ELR (cell line): ENCODE measurements around the gene HID1.
"Not testable (repeated sequence)": the region's sequence is repeated elsewhere in the genome, so short reads cannot be mapped to it uniquely, and the experiment has no call there.

ENCODE experiments used
- DNase-seq: peaks from one replicate; pipeline ENCODE4 v3.0.0-alpha.2; 2015; ENCODE audit warnings: low read depth

The HID1 gene

DNA sequence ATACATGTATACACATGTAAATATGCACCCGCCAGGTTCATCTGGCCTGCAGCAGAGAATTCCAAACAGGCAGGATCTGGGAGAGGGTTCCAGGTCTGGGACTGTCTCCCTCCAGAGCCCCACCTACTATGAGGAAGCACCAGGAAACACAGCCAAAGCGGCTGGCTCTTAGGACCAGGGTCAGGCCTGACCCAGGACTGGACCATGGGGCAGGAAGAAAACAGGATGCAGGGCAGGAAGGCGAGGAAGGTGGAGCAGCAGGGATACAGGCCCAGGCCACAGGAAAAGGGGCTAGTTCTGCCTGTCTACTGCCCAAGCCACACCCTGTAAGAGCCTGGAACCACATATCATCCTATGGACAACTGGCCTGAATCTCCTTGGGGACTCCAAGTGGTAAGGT, 2.2 kb downstream of the HID1 start:
- no peak for DNase-seq

DNA sequence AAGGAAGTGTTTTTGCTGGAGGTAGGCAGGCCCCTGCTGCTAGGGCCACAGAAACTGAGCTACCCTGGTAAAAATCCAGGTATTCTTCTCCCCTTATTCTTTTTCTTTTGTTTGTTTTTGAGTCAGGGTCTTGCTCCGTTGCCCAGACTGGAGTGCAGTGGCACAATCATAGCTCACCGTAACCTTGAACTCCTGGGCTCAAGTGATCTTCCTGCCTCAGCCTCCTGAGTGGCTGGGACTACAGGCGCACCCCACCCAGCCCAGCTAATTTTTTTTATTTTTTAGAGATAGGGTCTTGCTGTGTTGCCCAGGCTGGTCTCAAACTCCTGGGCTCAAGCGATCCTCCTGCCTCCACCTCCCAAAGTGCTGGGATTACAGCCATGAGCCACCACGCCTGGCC, 3.1 kb downstream of the HID1 start:
- not testable (repeated sequence) for DNase-seq

DNA sequence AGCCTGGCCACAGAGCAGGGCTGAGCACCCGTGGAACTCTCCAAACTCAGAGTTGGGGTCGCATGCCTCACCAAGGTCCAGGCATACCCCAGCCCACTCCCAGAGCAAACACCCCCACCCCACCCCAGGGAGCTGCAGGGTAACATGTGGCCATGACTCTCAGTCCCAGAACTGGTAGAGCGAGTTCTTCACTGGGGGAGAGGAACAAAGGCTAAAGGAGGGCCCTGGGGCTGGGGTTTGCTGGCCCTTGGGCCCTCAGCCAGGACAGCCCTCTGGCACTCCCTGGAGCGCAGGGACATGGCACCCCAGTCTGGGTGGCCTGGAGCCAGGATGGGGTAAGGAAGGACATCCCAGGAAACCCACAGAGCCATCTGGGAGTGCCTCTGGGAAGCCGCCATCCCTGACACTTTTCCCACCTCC, 4.2 kb downstream of the HID1 start:
- DNase-seq = no peak

DNA sequence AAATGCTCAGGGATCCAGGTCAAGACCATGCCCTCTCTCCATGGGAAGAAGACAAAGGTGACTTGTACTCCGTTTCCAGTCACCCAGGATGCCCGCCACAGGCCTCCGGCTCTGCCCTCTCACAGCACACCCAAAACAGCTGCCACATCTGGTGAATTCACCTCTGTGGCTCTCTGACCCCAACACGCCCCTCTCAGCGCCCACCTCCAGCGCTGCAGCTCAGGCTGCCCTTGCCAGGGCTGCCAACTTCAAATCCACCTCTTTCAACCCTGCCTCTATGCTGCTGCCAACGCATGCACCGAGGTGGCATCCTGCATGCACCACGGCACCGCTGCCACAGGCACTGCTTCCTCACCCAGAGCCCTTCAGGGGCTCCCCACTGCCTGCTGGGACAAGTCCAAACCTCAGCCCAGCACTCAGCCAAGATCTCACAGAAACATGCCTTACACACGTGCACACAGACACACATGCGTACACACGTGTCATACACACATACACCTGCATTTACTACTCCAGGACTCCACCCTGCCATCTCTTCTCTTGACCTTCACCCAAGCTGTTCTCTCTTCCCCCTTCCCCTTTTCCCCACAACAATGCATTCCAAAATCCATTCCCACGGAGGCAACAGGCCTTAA, 7.5 kb downstream of the HID1 start:
- DNase-seq = no peak

DNA sequence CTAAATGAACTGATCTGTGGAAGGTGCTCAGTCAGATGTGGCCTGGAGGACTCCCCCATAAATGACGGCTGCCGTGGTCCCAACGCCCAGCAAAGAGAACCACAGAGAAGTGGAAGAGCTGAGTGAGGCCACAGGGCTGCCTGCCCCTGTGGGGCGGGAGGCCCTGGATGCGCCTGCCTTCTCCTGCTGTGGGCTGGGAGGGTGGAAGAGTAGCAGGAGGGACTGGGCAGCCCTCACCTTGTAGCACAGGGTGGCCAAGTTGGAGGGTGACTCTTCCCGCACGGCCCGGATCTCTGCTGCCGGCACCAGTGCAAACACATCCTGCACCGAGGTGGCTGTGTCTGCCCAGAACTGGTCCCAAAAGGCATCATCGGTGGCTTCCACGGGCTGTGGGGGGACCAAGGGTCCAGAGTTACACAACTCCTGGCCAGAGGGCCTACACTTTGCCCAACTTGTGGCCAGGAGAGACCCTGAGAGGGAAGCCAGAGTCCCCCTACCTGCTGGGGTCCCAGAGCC, 8.3 kb downstream of the HID1 start:
- DNase-seq = no peak

DNA sequence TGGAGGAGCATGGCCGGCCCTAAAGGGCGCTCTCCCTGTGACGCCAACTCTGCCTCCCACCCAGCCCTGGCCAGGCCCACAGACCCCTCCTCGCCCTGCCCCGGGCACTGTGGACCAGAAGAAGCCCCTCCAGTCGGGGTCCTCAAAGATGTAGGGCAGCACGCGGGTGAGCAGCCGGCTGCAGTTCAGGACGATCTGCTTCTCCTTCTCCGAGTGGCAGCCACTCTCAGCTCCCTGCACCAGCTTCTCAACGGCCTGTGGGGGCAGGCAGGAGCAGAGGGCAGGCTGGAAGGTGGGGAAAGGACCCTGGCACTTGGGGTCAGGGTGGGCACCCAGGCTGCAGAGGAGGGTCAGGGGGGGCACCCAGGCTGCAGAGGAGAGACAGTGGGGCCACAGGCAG, 8.9 kb downstream of the HID1 start:
- no peak for DNase-seq

DNA sequence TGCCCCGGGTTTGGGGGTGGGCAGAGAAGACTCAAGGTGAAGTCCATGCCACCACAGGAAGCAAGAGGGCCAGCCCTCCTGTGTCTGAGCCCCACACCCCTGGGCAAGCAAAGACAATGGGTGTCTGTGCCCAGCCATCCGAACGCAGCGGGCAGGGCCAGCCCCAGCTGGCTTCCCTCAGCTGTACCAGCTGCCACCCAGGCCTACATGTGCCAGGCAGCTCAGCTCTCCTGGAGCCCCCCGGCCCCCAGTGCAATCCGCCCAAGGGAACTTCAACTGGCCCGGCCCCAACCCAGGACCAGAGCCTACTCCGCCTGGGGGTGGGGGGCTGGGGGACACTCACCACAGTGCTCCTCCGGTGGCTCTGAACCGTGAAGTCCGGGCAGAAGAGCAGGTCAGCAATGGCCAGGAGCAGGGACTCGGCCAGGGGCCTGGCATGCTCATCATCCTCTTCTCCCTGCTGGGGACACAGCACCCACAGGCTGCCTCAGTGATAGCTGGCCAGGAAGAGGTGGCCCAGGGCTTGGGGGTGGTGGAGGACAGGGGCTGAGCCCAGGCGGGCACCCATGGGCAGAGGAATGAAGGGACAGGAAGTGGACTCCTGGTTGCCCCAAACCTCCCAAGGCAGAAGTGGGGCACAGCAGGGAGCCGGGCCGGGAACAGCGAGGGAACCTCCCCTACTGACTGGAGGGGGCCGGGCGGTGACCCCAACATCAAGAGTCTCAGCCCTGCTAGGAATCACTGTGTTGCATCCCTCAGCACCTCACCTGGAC, 9.8 kb downstream of the HID1 start:
- no peak for DNase-seq

DNA sequence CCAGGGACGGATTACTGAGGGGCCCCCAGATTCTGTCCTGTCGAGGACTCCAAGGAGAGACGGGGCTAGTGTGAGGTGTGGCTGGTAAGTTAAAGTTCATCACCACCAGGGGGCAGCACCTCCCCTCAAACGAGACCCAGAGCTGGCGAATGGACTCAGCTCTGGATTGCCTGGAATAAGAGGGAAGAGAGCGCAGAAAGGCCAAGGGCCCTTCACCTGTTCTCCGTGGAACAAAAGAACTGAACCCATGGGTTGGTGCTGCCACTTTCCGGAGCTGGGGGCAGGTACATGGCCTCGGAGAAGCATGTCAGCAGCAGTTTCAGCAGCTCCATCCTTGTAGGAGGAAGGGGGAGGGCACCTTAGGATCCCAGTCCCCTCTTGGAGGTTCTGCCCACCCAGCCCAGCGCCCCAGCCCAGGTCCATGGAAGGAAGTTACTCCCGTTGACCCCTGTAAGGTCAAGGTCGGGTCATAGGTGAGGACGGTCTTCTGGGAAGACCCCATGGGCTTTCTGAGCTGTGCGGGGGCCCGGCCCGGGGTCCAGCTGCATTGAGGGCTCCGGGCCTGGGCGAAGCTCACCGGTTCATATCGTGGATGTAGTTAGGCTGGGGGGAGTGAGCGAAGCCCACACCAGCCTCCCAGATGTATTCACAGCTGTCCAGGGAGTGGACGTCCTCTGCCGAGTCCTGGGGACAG, 10.8 kb downstream of the HID1 start:
- DNase-seq = peak; percentile 92

DNA sequence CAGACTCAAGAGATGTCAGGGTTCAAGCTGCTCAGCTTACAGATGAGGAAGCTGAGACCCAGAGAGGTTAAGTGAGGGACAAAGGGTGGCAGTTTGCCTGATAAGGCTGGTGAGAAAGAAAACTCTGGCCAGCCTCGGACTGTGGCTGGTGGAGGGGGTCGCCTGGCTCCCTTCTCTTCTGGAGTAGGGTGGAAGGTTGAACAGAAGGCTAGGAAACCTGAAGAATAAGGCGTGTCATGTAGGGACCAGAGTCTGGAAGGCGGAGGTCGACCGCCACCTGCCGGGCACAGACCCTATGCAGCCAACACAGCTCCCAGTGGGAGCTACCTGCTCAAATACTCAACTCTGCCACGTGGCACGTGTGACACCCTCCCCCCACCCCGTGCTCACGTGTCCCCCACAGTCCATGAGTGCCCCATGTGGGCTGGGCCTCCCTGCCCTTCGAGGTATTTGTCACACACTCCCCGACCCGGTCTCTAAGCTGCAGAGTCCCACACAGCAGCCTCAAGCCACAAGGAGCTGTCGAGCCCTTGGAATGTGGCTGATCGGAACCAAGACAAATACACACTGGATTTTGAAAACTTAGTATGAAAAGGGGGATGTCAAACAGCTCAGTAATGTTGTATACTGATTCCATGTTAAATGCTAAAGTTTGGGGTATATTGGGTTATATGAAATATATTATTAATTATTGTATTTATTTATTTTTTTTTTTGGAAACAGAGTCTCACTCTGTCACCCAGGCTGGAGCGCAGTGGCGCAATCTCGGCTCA, 11.8 kb downstream of the HID1 start:
- peak; percentile 57 for DNase-seq

DNA sequence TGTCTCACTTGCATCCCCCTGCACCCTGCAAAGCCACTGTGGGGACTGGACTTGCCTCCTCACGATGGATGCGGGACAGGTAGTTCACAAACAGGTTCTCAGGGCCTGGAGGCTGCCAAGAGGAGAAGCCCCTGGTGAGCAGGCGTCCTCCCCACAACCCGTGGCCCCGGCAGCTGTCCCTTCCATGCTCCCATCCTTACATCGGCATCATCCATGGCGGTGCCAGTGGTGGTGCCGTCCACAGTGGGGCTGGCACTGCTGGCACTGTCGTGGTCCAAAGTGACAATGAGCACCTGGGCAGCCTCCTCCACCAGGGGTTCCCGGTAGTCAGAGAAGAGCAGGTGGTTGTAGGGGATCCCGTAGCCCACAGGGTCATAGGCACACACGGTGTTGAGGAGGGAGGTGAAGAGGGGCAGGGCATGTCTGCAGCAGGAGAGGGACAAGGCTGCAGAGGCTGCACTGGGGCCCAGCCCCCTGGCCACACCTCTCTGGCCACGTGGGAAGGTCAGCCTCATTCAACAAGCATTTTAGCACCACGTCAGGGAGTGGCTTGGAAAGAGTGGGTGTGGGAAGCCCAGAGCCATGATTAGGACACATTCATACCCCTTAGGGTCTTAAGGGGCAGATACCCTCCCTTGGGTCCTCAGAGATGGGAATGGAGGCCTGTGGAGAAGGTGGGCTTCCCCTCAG, 12.6 kb downstream of the HID1 start:
- DNase-seq = peak; percentile 57

DNA sequence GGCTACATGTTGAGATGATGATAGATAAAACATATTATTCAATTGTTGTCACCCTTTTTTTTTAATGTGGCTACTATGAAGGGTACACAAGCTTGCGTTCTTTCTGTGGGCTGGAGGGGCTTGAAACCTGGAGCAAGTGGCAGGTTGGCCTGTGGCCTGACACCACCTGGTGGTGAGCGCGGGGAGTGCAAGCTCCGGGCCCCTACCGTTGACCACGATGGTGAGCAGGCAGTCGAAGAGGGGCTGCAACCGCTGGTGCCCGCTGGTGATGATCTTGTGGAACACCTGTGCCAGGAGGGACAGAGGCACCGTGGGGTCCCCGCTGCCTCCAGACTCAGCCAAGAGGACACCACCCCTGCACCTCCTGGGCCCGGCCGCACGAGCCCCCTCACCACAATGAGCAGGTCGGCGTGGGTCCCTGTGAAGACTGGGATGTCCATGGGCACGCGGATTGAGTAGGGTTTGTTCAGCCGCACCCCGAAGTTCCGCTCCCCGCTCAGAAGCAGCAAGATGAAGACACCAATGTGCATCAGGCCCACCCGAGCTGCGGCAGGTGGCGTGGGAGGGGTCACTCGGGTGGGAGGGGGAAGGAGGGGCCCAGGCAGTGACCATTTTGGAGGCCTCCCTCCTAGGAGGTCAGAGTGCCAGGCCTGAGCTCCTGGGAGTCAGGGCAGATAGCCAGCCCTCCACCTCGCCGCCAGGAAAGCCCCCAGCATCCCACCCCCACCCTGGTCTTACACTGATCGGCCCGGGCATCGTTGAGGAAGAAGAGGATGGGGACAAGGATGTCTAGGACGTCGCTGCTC, 14.4 kb downstream of the HID1 start:
- peak; percentile 69 for DNase-seq

DNA sequence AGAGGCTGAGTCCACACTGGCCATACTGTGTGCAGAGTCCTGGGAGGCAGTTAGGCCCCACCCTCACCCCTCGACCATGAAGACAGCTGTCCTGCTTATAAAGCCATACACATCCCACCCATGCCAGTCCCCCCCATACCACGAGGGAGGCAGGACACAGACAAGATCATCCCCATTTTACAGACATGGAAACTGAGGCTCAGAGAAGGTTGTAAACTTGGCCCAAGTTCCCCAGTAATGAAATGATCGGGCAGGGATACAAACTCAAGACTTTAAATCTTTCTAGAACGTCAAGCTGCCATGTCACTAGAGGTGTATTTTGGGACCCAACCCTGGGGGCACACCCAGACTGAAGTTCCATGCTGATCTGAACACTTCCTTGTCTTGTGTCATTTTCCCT, 16.5 kb downstream of the HID1 start:
- no peak for DNase-seq

DNA sequence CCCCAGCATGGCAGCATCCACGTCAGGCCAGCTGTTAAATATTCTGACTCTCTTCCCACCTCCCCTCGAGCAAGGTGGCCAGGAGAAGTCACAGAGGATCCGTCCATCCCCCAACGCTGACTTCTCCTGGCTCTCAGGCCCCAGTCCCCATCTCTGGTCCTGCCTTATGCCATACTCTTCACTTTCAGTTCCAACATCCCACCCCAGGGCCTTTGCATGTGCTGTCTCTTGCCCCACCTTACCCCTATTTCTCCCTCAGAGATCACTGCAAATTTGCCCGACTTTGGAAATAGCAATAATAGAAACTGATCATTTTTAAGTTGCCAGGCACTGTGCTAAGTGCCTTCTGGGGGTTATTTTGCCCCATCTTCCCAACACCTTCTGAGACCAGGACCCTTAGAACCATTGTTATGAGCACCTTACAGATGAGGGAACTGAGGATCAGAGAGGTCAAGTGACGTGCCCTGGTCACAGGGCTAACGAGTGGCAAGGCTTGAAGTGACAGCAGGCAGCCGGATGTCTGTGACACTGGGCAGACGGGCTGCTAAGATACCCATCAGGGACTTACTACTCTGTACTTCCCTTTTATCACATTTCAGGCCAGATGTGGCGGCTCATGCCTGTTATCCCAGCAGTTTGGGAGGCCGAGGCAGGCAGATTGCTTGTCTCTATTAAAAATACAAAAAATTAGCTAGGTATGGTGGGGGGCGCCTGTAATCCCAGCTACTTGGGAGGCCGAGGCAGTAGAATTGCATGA, 17.7 kb downstream of the HID1 start:
- DNase-seq = no peak

DNA sequence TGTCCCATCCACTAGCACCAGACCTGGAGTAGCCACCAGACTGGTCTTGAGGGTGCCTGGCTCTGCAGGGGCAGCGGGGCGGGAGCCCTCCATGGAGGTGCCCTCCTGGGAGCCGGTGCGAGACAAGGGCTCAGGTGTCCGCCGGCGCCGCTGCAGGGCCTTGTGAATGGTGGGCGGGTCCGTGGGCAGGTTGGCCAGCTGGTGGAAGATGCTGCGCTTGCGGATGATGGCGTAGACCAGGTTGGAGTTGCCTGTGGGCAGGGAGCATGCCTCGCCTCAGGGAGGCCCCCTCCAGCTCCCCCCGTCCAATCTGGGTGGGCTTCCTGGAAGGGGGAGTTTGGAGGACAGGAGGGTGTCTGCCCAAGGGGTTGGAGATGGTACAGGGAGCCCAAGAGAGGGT, 18.4 kb downstream of the HID1 start:
- DNase-seq = no peak

DNA sequence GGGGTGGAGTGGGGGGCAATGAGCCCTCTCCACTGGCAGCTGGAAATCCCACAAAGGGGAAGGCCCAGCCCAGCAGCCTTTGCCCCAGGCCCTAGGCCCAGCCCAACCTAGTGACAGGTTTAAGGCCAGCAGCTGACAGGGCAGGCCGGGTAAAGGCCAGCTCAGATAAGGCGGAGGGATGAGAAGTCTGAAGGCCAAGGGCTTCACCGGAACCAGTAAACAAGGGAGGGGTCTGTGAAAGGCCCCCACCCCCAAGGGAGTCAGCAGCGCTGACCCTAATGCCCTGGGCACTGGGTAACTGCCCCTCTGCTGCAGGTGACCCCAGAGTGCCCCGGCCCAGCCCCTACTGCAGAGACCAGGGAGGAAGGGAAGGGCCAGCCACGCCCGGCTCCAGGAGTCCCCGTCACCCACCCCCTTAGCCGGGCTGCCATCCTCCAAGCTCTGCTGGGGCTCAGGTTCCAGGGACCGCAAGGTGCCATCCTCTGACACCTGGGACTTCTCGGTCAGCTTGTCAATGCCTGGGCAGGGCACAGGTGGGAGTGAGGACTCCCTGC, 19.3 kb downstream of the HID1 start:
- DNase-seq = no peak

DNA sequence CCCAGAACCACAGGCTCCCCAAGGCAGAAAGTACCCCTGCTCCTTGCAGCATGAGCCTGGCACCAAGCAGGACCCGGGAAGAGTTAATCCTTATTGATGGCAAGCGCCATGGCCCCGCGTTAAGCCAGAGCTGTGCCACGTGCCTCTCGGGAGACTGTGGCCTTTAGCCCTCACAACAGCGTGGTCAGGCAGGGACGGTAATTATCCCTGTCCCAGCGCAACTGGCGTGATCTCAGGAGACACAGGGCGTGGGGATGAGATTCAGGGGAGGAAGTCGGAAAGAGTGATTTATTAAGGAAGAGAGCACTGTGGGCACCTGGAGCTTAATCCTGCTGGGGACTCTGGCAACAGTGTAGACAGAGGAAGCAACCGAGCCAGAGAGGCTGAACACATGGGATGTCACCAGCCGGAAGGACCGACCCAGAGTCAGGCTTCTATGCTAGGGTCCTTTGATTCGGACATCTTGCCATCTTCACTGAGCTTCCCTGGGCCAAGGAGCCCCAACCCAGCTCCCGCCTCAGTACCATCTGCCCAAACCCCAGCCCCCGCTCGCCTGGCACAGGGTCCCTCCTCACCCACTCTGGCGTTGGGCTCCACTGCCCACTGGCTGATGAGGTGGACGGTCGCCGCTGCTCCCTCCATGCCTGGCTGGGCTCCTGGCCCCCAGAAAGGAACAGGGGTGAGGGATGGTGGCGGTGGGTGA, 20.0 kb downstream of the HID1 start:
- no peak for DNase-seq

DNA sequence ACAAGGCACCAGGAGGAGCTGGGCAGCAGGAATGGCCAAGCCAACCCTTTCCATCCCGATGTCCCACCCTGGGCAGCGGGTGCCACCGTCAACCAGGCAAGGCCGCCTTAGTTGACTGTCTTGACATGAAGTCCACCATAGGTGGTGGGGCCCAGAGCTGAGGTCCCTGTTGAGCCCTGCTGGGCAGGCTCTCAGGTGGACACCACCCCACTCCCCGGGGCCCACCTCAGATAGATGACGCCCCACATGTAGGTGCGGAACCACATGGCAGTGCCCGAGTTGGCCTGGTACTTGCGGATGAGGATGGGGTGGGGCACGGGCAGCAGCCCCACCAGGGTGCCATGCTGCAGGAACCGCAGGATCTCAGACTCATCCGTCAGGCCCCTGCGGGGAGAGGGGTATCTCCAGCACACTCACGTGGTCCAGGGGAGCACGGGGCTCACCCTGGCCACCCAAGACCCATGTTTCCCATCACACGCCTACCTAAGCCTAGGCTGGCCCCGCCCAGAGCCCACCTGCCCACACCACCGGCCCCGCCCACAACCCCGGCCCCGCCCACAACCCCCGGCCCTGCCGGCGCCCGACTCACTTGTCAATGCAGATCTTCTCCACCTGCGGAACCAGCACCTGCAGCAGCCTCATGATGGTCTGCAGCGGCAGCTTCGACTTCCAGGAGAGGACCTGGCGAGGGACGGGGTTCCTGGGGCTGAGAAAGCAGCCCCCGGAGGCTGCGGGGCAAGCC, 20.7 kb downstream of the HID1 start:
- no peak for DNase-seq

DNA sequence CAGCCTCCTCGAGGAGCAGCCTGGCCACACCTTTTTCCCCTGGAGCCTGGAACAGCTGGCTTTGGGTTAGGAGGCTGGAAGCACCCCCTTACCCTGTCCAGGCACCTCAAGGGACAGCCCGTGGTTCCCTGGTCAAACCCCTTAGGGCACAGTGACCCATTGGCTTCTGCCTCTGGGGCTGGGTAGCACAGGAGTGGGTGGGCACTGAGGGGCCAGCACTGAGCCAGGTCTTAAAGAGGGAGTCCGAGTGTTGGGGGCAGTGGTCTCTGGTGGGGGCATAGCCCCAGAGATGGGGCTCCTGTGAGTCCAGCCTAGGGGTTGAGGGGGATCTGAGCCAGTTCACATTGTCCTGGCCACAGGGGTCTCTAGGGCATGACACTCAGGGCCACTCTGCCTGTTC, 21.5 kb downstream of the HID1 start:
- no peak for DNase-seq
